Panc1 (cell line): ENCODE data around the gene VIM. TPM values are rescaled to one million over a fixed set of nuclear protein-coding genes. Genes with fewer than 3 reads are reported as not detected.
A peak's percentile ranks its signal among the peaks of the same experiment; 100 is the strongest.

ENCODE experiments used
- ATAC-seq: fragments of 200-7000 bp; cut with Tn5 transposase; 2 replicates; pipeline ENCODE4 v1.9.1; 2020; ENCODE audit warnings: mild to moderate bottlenecking, moderate library complexity
- BruUV-seq: library from RNA; stranded (reverse); fragments of 400-500 nt; replicated peaks from 2 replicates; lab custom pipeline; 2021; lab: Mats Ljungman, UMichigan
- CTCF ChIA-PET: fragments of 300-600 bp; sonication (Branson Sonifier 250); formaldehyde crosslinking; loops from one replicate; lab custom pipeline; 2022; ENCODE audit warnings: antibody characterized with exemption; lab: Charles Lee
- POLR2A ChIA-PET: fragments of 300-600 bp; sonication (Branson Sonifier 250); formaldehyde crosslinking; loops from one replicate; lab custom pipeline; 2022; ENCODE audit warnings: antibody characterized with exemption; lab: Charles Lee
- DNase-seq: peaks from one replicate; pipeline ENCODE4 v3.0.0-alpha.2; 2010; ENCODE audit warnings: low read depth, low spot score
- H3K27ac ChIP-seq: 2 replicates; pipeline ENCODE4 v1.5.1; 2011; ENCODE audit warnings: mild to moderate bottlenecking, low read length, inconsistent platforms
- H3K27me3 ChIP-seq: fragments of 200-500 bp; sonication (Bioruptor generic); 2 replicates; pipeline ENCODE4 v1.6.0; 2014; ENCODE audit warnings: low read length, inconsistent platforms; ENCODE audit not compliant: control insufficient read depth, insufficient read depth
- H3K36me3 ChIP-seq: fragments of 200-500 bp; sonication (Bioruptor generic); 2 replicates; pipeline ENCODE4 v1.5.1; 2014; ENCODE audit warnings: inconsistent platforms, mild to moderate bottlenecking, low read length, moderate library complexity; ENCODE audit not compliant: control insufficient read depth, insufficient read depth
- H3K4me1 ChIP-seq: 2 replicates; pipeline ENCODE4 v1.5.1; 2011; ENCODE audit warnings: inconsistent platforms, mild to moderate bottlenecking, low read length, moderate library complexity; ENCODE audit not compliant: control insufficient read depth, insufficient read depth
- H3K4me3 ChIP-seq, 2 experiments: 2 replicates each; pipeline ENCODE4 v1.5.1; 2011 to 2012; ENCODE audit warnings: low read depth in 2 of 2, low read length in 2 of 2, mild to moderate bottlenecking in 2 of 2, inconsistent platforms in 1 of 2, moderate library complexity in 1 of 2
- H3K9me3 ChIP-seq: fragments of 200-500 bp; sonication (Bioruptor generic); 2 replicates; pipeline ENCODE4 v1.5.1; 2014; ENCODE audit warnings: low read depth, mild to moderate bottlenecking, inconsistent platforms, low read length, moderate library complexity; ENCODE audit not compliant: control insufficient read depth, insufficient read depth
- POLR2AphosphoS5 ChIP-seq: IDR thresholded peaks from 2 replicates; pipeline ENCODE4 v1.6.1; 2012; ENCODE audit warnings: mild to moderate bottlenecking, low read depth, low read length, moderate library complexity
- REST ChIP-seq, 2 experiments: IDR thresholded peaks; 2 replicates each; pipeline ENCODE4 v1.6.1; 2011 to 2012; ENCODE audit warnings: low read depth in 2 of 2, control low read depth in 1 of 2, low read length in 1 of 2, mild to moderate bottlenecking in 1 of 2, moderate library complexity in 1 of 2; ENCODE audit not compliant: insufficient read depth in 1 of 2
- SIN3A ChIP-seq: IDR thresholded peaks from 2 replicates; pipeline ENCODE4 v1.6.1; 2012; ENCODE audit warnings: low read depth, mild to moderate bottlenecking, low read length, moderate library complexity, borderline replicate concordance; ENCODE audit not compliant: insufficient read depth
- TCF7L2 ChIP-seq: IDR thresholded peaks from 2 replicates; pipeline ENCODE4 v1.6.1; 2011; ENCODE audit warnings: mild to moderate bottlenecking, low read depth, low read length, inconsistent platforms
- in situ Hi-C: cut with HindIII; loops from 2 replicates; pipeline ENCODE4 v1.10.0; 2016; ENCODE audit warnings: low sequenced_read_pairs, low pct_unique_long_range_greater_than_20kb
- intact Hi-C: fragments of 100-400 bp; cut with micrococcal nuclease; formaldehyde crosslinking; loops from one replicate; pipeline ENCODE4 v1.10.0; 2022; ENCODE audit not compliant: unreplicated experiment
- total RNA-seq: library from RNA; stranded (reverse); gene quantifications from one replicate; pipeline ENCODE4 v1.2.1, GENCODE V29; 2021; ENCODE audit not compliant: unreplicated experiment
- TF ChIP-seq, protein P1 (sequence below): fragments of 450-650 bp; IDR thresholded peaks from 2 replicates; pipeline ENCODE4 v1.5.1; 2017; ENCODE audit warnings: mild to moderate bottlenecking

VIM gene
- total RNA-seq, 1 experiment from 2014 or later: 3,436 TPM

- H3K9me3 ChIP-seq: peaks cover 2% of the 10 kb centered on the region; the same call in 1 of the 2 replicates
- peaks cover 13% of the 10 kb centered on the region for H3K4me1 ChIP-seq
- BruUV-seq: no TSS peak
- H3K4me3 ChIP-seq: no peak overlapping the region
- no peaks in the 10 kb centered on the region for H3K36me3 ChIP-seq
- peak overlapping the region; percentile 99; the same call in 1 of the 2 replicates for H3K27ac ChIP-seq
- POLR2A ChIA-PET: no interaction called here
- CTCF ChIA-PET: no interaction called here
- in situ Hi-C loops (no loop called here), intact Hi-C loops (no loop called here)
- no peak for ATAC-seq
- no peak for DNase-seq
- H3K27me3 ChIP-seq: no peaks in the 10 kb centered on the region
- TF ChIP-seq TCF7L2: no peak
- TF ChIP-seq POLR2AphosphoS5: no peak
- TF ChIP-seq REST (IDR thresholded peaks at IDR 0.05; ENCODE audit: insufficient read depth in 1 of 2, low read depth in 2 of 2, low read length in 1 of 2): no peak
- TF ChIP-seq SIN3A: no peak
- TF ChIP-seq, protein P1, sequence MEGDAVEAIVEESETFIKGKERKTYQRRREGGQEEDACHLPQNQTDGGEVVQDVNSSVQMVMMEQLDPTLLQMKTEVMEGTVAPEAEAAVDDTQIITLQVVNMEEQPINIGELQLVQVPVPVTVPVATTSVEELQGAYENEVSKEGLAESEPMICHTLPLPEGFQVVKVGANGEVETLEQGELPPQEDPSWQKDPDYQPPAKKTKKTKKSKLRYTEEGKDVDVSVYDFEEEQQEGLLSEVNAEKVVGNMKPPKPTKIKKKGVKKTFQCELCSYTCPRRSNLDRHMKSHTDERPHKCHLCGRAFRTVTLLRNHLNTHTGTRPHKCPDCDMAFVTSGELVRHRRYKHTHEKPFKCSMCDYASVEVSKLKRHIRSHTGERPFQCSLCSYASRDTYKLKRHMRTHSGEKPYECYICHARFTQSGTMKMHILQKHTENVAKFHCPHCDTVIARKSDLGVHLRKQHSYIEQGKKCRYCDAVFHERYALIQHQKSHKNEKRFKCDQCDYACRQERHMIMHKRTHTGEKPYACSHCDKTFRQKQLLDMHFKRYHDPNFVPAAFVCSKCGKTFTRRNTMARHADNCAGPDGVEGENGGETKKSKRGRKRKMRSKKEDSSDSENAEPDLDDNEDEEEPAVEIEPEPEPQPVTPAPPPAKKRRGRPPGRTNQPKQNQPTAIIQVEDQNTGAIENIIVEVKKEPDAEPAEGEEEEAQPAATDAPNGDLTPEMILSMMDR: no peak
Measured at GRCh38 chr10:17195083-17195482, 33.0 kb upstream of the VIM start.

DNA sequence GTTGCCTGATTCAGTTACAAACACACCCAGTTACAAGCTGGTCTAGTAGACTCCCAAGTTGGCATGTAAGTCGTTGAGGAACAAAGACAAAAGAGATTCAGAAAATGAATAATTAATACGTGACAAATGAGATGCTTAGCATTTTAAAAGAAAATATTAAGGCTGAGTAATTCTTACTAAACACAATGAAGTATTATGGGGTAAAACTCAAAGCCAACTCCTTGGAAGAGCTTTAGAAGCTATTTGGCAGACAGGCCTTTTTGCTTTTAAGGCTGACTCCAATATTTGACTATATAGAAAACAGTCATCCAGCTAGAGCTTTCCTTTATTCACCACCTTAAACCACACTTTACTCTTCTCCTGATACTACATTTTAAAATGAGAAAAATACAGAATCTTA, 32.0 kb upstream of the VIM start:
- intact Hi-C loops (no loop called here), in situ Hi-C loops (no loop called here)
- ChIA-PET CTCF (no interaction called here), POLR2A (no interaction called here)
- H3K4me3 ChIP-seq: no peak overlapping the region
- H3K27ac ChIP-seq: peak overlapping the region; percentile 99
- H3K4me1 ChIP-seq: peaks cover 7% of the 10 kb centered on the region
- H3K27me3 ChIP-seq: no peaks in the 10 kb centered on the region
- peaks cover 2% of the 10 kb centered on the region; the same call in 1 of the 2 replicates for H3K9me3 ChIP-seq
- ATAC-seq: no peak
- no peak for DNase-seq
- TF ChIP-seq, protein P1: no peak
- TF ChIP-seq POLR2AphosphoS5: no peak
- no peak for TF ChIP-seq TCF7L2
- TF ChIP-seq SIN3A: no peak
- no peak for TF ChIP-seq REST (IDR thresholded peaks at IDR 0.05; ENCODE audit: insufficient read depth in 1 of 2, low read depth in 2 of 2, low read length in 1 of 2)
- H3K36me3 ChIP-seq: no peaks in the 10 kb centered on the region
- no TSS peak for BruUV-seq
